K562 (cell line): ENCODE results near the gene MAN1A1. TPM values are rescaled to one million over a fixed set of nuclear protein-coding genes. Genes with fewer than 3 reads are reported as not detected.

ENCODE experiments used
- CCAR2 ChIP-seq: fragments of 200-400 bp; formaldehyde crosslinking; IDR thresholded peaks from 2 replicates; pipeline ENCODE4 v1.6.1; 2017; ENCODE audit warnings: mild to moderate bottlenecking, low read depth, low read length
- DPF2 ChIP-seq: fragments of 450-650 bp; IDR thresholded peaks from 2 replicates; pipeline ENCODE4 v1.6.1; 2016
- ETV1 ChIP-seq: fragments of 450-650 bp; conservative IDR thresholded peaks from 2 replicates; pipeline ENCODE4 v1.6.1; 2016; ENCODE audit warnings: missing genetic modification characterization, control low read depth, low read depth, missing compliant biosample characterization
- FOXJ2 ChIP-seq: fragments of 200-800 bp; sonication (Bioruptor generic); IDR thresholded peaks from 2 replicates; pipeline ENCODE4 v1.6.1; 2016; ENCODE audit warnings: missing genetic modification characterization, missing compliant biosample characterization
- KDM1A ChIP-seq, 2 experiments: fragments of 450-650 bp; IDR thresholded peaks; 2 replicates each; pipeline ENCODE4 v1.6.1; 2016; ENCODE audit warnings: mild to moderate bottlenecking in 2 of 2
- SRSF7 ChIP-seq: fragments of 200-400 bp; formaldehyde crosslinking; optimal IDR thresholded peaks from 2 replicates; pipeline ENCODE3; 2017; ENCODE audit warnings: mild to moderate bottlenecking, low read depth, low read length
- polyA plus RNA-seq, 8 experiments: library from polyadenylated mRNA; depleted of rRNA in 4 of 8; stranded (reverse) in 5 of 8; unstranded in 3 of 8; fragments of >200 nt; fragmentation: Nextera tagmentation in 2 of 8; fragmentation: Illumina TruSeq in 1 of 8; extraction: Ambion mirVana in 2 of 8; extraction: Trizol in 1 of 8; gene quantifications; 2 replicates each; pipeline versions ENCODE4 v1.2.1 to v1.2.3, GENCODE V29; 2011 to 2014; ENCODE audit warnings: inconsistent platforms in 1 of 8, missing spikeins in 1 of 8
- total RNA-seq, 7 experiments: library from RNA; depleted of rRNA in 6 of 7; stranded (reverse); fragments of >200 nt in 6 of 7; fragmentation: Illumina TruSeq in 2 of 7; extraction: Trizol in 2 of 7; gene quantifications; 2 replicates each; pipeline versions ENCODE4 v1.2.1 to v1.2.3, GENCODE V29; 2011 to 2021; ENCODE audit warnings: low replicate concordance in 1 of 7
- TF ChIP-seq, protein P1 (sequence below), 3 experiments: fragments of 200-800 bp in 1 of 3; fragments of 250-450 bp in 1 of 3; fragments of 450-650 bp in 1 of 3; sonication (Bioruptor Pico) in 1 of 3; sonication (Bioruptor generic) in 1 of 3; formaldehyde crosslinking in 1 of 3; IDR thresholded peaks; 2 replicates each; pipeline versions ENCODE4 v1.6.1 to v1.8.0; 2016 to 2022; ENCODE audit warnings: mild to moderate bottlenecking in 2 of 3, missing genetic modification characterization in 2 of 3, missing compliant biosample characterization in 1 of 3, moderate library complexity in 1 of 3
- TF ChIP-seq, protein P2 (sequence below): fragments of 250-450 bp; sonication (Bioruptor Pico); IDR thresholded peaks from 2 replicates; pipeline ENCODE4 v1.8.0; 2021; ENCODE audit warnings: moderate library complexity, mild to moderate bottlenecking, inconsistent platforms
- TF ChIP-seq, protein P3 (sequence below): fragments of 150-350 bp; IDR thresholded peaks from 2 replicates; pipeline ENCODE4 v1.6.1; 2014; ENCODE audit warnings: low read depth, mild to moderate bottlenecking, low read length, borderline replicate concordance
- TF ChIP-seq, protein P4 (sequence below), 2 experiments: IDR thresholded peaks; 2 replicates each; pipeline ENCODE4 v1.6.1; 2012; ENCODE audit warnings: improper control_type of control experiment in 2 of 2, low read depth in 2 of 2, low read length in 2 of 2, borderline replicate concordance in 1 of 2
- TF ChIP-seq, protein P5 (sequence below): fragments of 450-650 bp; IDR thresholded peaks from 2 replicates; pipeline ENCODE4 v1.6.1; 2016; ENCODE audit warnings: missing biosample characterization, missing genetic modification characterization
- TF ChIP-seq, protein P6 (sequence below): fragments of 250-450 bp; sonication (Bioruptor Pico); IDR thresholded peaks from 2 replicates; pipeline ENCODE4 v1.8.0; 2021; ENCODE audit warnings: borderline replicate concordance, mild to moderate bottlenecking, moderate library complexity; ENCODE audit not compliant: poor library complexity, severe bottlenecking

Gene MAN1A1
- total and polyA plus RNA-seq, 9 of the 15 experiments (the other 6 are each of a cell fraction or from before 2014, with no cell fraction given): 24.5 to 78.4 (median 59.7) TPM

DNA sequence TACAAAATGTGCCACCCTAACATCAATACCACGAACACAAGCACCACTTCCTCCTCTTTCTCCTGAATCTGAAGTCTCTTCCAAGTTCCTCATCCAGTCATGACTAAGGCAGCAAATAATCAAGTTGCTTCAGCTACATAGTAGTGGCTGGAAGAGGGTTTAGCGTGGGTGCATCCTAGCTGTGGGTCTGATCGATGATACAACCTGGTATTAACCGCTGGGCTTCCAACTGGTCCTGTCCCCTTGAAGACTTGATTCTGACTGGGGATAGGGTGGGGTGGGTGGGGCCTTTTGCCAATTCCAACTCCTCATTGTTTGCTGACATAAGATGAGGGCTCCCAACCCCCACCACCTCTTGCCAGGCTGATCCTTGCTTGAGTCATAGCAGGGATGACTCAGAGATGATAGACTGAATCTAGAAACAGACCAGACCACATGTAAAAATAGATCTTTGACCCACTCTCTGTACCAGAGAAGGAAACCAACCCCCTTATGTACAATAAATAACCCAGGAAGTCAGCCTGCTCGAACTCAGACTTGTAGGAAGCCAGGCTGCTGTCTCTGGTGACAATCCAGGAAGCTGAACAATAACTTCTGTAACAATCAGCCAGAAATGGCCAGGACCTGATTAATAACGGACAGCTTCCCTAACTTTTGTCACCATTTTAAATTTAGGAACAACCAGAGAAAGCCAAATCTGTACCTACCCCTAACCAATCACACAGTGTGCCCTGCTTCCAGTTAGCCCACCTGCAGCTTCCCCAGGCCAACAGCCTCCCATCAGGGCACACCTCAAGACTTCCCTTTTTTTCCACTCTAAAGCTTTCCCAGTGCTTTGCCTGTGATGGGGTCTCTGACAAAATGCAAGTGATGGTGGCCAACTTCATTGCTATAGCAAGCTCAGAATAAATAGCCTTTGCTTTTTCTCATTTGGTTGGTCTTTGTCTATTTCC, 202.2 kb downstream of the MAN1A1 start (continued):
- TF ChIP-seq, protein P1, sequence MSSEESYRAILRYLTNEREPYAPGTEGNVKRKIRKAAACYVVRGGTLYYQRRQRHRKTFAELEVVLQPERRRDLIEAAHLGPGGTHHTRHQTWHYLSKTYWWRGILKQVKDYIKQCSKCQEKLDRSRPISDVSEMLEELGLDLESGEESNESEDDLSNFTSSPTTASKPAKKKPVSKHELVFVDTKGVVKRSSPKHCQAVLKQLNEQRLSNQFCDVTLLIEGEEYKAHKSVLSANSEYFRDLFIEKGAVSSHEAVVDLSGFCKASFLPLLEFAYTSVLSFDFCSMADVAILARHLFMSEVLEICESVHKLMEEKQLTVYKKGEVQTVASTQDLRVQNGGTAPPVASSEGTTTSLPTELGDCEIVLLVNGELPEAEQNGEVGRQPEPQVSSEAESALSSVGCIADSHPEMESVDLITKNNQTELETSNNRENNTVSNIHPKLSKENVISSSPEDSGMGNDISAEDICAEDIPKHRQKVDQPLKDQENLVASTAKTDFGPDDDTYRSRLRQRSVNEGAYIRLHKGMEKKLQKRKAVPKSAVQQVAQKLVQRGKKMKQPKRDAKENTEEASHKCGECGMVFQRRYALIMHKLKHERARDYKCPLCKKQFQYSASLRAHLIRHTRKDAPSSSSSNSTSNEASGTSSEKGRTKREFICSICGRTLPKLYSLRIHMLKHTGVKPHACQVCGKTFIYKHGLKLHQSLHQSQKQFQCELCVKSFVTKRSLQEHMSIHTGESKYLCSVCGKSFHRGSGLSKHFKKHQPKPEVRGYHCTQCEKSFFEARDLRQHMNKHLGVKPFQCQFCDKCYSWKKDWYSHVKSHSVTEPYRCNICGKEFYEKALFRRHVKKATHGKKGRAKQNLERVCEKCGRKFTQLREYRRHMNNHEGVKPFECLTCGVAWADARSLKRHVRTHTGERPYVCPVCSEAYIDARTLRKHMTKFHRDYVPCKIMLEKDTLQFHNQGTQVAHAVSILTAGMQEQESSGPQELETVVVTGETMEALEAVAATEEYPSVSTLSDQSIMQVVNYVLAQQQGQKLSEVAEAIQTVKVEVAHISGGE (CRISPR knock-in tag; IDR thresholded peaks at IDR 0.05): peak in 1 of 3 experiments; percentile 53; a peak in 1 of 6 replicates
- TF ChIP-seq, protein P2, sequence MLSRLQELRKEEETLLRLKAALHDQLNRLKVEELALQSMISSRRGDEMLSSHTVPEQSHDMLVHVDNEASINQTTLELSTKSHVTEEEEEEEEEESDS: no peak
- TF ChIP-seq, protein P3, sequence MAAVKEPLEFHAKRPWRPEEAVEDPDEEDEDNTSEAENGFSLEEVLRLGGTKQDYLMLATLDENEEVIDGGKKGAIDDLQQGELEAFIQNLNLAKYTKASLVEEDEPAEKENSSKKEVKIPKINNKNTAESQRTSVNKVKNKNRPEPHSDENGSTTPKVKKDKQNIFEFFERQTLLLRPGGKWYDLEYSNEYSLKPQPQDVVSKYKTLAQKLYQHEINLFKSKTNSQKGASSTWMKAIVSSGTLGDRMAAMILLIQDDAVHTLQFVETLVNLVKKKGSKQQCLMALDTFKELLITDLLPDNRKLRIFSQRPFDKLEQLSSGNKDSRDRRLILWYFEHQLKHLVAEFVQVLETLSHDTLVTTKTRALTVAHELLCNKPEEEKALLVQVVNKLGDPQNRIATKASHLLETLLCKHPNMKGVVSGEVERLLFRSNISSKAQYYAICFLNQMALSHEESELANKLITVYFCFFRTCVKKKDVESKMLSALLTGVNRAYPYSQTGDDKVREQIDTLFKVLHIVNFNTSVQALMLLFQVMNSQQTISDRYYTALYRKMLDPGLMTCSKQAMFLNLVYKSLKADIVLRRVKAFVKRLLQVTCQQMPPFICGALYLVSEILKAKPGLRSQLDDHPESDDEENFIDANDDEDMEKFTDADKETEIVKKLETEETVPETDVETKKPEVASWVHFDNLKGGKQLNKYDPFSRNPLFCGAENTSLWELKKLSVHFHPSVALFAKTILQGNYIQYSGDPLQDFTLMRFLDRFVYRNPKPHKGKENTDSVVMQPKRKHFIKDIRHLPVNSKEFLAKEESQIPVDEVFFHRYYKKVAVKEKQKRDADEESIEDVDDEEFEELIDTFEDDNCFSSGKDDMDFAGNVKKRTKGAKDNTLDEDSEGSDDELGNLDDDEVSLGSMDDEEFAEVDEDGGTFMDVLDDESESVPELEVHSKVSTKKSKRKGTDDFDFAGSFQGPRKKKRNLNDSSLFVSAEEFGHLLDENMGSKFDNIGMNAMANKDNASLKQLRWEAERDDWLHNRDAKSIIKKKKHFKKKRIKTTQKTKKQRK: no peak
- TF ChIP-seq SRSF7 (no peak), CCAR2 (no peak), DPF2 (peak; percentile 92), KDM1A (IDR thresholded peaks at IDR 0.05) (peak; percentile 47 to 59; a peak in 2 of 4 replicates), ETV1 (tag) (peak; percentile 63; the same call in 1 of the 2 replicates), FOXJ2 (tag) (no peak)
- TF ChIP-seq, protein P4, sequence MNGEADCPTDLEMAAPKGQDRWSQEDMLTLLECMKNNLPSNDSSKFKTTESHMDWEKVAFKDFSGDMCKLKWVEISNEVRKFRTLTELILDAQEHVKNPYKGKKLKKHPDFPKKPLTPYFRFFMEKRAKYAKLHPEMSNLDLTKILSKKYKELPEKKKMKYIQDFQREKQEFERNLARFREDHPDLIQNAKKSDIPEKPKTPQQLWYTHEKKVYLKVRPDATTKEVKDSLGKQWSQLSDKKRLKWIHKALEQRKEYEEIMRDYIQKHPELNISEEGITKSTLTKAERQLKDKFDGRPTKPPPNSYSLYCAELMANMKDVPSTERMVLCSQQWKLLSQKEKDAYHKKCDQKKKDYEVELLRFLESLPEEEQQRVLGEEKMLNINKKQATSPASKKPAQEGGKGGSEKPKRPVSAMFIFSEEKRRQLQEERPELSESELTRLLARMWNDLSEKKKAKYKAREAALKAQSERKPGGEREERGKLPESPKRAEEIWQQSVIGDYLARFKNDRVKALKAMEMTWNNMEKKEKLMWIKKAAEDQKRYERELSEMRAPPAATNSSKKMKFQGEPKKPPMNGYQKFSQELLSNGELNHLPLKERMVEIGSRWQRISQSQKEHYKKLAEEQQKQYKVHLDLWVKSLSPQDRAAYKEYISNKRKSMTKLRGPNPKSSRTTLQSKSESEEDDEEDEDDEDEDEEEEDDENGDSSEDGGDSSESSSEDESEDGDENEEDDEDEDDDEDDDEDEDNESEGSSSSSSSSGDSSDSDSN (IDR thresholded peaks at IDR 0.05; ENCODE audit: borderline replicate concordance in 1 of 2, low read depth in 2 of 2, low read length in 2 of 2): no peak
- TF ChIP-seq, protein P5, sequence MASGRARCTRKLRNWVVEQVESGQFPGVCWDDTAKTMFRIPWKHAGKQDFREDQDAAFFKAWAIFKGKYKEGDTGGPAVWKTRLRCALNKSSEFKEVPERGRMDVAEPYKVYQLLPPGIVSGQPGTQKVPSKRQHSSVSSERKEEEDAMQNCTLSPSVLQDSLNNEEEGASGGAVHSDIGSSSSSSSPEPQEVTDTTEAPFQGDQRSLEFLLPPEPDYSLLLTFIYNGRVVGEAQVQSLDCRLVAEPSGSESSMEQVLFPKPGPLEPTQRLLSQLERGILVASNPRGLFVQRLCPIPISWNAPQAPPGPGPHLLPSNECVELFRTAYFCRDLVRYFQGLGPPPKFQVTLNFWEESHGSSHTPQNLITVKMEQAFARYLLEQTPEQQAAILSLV (tag): no peak
- TF ChIP-seq, protein P6, sequence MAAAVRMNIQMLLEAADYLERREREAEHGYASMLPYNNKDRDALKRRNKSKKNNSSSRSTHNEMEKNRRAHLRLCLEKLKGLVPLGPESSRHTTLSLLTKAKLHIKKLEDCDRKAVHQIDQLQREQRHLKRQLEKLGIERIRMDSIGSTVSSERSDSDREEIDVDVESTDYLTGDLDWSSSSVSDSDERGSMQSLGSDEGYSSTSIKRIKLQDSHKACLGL (CRISPR knock-in tag): no peak
